Myocyte (in vitro differentiated cells): ENCODE measurements around the gene EARS2. TPM values are rescaled to one million over a fixed set of nuclear protein-coding genes. Genes with fewer than 3 reads are reported as not detected.

Experiments used
- DNase-seq: peaks from one replicate; pipeline ENCODE4 v3.0.0-alpha.2; 2012; ENCODE audit warnings: low read depth
- total RNA-seq: library from RNA; depleted of rRNA; stranded (reverse); fragments of >200 nt; gene quantifications from 2 replicates; pipeline ENCODE4 v1.2.3, GENCODE V29; 2014

EARS2 gene
- total RNA-seq, 1 donor from 2014 or later = 50.0 TPM

DNA sequence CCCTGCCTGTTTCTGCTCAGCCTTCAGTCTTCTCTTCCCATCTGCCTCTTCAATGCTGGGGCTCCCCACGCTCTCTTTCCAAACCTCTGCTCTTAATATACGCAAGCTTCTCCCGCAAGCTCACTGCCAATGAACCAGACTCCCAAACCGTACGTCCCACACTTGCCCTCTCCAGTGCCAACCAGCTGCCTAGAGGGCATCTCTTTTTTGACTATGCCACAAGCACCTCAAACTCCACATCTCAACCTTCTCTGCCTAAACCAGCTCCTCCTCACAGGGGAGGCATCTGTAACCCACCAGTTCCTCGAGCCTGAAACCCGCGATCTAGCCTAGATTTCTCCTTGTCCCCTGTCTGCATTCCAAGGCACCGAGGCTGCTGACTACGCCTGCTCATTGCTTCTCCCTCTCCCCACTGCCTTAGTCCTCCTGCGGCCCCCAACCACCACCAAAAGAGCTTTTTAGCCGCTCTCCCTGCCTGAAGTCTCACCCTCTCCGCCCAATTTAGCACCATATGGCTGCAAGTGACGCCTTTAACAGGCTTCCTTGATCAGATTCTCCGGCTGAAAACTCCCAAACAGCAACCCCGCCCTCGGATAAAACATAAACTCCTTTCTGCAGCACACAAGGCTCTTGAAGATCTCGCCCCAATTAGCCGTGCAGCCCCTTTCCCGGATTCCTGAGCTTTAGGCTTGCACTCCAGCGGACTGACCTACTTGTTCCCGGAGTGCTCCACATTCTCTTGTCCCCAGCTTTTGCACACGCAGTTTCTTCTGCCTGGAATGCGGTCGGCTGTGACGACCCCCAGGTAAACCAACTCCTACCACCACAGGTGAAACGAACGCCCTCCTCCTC, 48.3 kb downstream of the EARS2 start:
- DNase-seq = no peak

DNA sequence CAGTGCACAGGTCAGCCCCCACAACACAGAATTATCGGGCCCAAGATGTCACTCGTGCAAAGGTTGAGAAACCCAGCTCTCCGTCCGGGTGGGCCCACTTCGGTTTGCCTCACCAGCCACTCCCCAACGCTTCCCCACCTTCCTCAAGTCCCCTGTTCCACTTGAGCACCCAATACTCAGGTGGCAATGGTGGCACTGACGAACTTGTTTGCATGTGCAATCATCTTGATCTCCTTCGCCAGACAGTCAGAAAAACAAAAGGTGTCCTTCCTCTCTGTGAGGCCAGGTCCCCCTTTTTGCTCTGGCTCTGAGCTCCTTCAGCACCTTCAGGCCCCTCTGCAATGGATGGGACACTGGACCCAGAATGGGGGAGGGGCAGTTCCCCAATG, 50.5 kb downstream of the EARS2 start:
- no peak for DNase-seq

DNA sequence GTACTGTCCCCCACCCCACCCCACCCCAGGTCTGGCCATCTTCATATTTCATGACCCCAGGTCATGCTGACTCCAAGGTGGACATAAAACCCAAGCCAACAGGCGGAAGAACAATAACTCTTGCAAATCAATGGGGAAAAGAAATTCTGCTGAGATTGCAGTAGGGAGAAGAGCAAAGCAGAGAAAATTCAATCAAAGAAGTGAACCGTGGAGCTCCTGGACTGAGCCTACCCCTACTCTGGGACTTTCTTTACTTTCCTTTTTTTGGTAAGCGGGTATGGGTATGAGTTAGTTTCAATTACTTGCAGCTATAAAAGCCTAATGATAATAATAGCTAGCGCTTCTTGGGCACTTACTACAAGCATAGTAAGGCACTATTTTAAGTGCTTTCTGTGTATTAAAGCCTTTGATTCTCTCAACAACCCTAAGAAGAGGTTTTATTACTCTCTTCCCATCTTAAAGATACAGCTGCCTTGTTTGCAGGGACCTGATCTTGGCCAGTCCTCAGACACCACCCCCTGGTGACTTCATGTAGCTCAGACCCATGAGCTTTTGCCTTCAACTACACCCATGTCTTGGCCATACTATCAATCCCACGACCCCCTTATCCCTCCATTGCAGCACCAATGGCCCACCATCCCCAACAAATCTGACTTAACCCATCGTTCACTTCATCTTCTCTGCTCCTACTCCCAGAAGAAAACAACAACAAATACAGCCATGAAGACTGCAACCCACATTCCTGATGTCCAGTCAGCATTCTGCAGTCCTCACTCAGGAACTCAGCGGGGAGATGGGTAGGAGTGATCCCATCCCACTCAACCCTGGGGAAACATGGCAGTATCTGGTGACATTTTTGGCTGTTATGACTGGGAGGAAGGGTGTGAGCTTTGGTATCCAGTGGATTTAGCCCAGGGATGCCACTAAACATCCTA, 51.2 kb downstream of the EARS2 start:
- DNase-seq = no peak

DNA sequence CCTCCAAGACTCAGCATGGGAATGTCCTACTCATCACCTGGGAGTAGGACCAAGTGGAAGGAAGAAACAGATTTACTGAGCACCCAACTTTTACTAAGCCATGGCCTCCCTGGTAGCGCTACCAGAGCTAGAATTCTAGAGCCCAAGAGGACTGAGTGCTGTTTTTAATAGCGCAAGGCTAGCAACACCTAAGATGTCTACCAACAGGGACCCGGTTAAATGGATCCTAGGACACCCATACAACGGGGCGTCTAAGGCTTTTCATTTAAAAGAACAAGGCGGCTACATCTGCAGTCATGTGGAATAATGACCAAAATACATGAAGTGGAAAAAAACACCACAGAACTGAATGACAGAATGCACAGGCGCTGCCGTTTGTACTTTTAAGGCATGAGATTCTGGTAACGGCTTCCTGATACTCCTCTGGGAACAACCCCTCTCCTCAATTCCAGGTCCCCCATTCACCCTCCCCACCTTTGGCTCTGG, 51.9 kb downstream of the EARS2 start:
- no peak for DNase-seq

DNA sequence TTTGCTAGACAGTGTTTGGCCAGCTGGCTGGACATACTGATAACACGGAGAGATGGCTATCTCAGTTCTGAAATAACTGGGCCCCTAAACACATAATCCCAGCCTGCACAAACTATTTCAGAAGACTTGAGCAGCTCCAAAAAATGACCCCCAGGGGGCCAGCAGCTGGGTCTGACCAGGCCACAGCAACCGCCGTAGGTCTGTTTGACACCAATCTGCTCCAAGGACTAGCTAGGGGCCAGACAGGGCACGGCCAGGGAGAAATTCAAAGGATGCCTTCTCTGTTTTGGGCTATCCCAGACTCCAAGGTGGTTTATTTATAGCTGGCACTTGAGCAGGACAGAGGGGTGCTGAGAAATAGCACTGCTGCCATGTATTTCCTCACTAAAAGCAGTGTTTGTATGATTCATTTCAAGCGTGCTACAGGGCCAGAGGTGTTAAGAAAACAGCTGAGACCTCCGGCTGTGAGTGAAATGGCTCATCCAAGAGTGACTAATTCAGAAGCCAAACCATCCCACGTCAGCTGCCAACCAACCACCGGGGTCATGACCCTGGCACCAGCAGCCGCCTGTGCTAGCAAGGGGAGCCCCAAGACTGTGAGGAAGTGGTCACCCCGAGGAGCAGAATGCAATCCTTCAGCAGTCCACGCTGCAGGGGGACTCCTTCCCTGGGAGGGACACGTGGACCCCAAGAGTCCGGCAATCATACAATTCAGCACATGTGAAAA, 52.5 kb downstream of the EARS2 start:
- peak; percentile 99 for DNase-seq

DNA sequence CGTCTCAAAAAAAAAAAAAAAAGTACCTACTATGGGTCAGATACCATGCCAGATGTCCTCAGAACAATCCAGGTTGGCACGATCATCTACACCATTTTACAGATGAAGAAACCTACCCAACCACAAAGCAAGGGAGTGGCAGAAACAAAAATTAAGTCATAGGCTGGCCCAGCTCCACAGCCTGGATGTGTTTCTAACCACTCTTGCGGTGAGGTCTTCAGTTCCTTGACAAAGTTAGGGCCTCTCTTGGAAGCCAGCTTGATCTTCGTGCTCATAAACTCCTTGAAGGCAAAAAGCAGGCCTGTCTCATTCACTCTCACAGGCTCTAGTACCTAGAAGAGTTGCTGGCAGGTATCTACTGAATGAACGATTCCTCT, 53.1 kb downstream of the EARS2 start:
- peak; percentile 91 for DNase-seq

DNA sequence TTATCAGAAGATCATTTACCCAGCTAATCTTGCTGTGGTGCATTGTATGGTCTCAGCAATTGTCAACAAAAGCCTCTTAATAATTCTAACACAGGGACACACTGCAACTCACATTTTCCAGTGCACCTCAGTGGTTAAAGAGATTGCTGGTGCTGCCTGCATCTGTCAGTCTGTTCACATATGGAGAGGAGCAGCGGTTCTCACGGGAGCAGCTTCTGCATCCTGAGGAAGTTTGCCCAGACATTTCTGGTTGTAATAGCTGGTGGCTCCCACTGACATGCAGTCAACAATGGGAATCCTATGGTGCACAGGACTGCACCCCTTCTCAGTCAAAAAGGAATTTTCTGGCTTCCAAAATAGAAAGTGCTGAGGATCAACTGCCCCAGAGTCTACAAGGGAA, 54.7 kb downstream of the EARS2 start:
- no peak for DNase-seq

DNA sequence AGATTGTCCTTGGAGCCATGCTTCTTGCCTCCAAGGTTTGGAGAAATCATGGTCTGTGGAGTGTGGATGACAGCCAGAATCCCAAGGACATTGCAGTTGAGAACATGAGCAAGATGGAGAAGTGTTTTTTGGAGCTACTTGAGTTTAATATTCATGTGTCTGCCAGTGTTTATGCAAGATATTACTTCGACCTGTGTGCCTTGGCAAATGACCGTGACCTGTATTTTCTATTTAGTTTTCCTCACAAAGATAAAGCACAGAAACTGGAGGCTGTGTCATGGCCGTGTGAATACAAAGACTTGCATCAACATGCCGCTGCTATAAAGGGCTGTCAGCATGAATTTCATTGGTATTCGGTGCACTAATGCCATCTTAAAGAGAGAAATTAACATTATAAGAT, 55.9 kb downstream of the EARS2 start:
- no peak for DNase-seq

DNA sequence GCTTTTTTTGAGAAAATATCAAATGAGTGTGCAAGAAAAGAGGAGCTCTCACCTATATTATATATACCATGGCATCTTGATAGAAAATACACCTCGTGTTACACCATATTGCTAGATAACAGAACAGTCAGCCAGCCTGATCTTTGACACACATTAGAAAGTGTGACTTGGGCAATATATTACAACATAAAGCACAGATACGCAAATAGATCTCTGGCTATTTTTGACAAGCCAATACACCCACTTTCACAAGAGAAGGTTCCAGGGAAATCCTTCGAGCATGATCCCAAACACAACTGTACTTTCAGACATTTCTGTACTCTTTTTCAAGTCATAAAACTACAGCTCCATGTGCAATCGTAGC, 56.3 kb downstream of the EARS2 start:
- no peak for DNase-seq

DNA sequence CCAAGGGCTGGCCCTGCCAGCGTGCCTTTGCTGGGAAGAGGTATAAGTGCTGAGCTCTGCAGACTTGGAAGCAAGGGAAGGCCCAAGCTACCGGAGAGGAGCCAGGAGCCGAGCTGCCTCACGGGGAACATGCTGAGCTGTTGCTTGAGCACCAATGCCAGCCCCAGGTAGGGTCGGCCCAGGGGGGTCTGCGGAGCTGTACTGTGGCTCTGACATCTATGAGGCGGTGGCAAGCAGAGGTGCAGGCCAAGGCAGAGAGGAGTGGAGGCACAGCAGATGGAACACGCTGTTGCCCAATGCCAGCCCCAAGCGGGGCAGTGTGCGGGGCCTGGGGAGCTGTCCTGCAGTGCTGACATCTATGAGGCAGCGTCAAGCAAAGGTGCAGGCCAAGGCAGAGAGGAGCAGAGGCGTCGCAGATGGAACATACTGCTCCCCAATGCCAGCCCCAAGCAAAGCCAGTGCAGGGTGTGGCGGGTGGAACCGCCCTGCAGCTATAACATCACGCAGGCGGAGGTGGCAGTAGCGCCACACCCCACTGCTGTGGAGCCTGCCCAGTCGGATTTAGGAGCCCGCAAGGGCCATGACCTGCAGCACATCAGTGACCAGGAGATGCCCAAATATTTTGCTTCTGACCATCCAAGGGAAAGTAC, 56.8 kb downstream of the EARS2 start:
- no peak for DNase-seq

DNA sequence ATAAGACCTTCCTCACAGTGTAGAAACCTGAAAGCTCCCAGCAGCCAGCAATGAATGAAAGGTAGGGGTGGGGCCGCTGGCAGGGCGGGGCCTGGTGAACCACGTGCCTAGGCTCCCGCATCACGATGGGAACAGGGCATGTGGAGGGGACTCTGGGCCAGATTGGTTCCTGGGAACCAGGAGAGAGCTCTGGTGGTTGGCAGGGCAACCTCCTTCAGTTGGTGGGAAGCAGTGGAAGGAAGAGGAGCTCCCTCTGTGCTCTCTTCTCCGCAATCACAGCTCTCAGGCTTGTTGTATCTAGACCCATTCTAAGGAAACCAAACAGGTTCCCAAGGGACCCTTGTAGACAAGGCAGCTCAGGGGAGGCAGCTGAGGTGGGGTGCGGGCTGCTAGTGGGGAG, 57.3 kb downstream of the EARS2 start:
- no peak for DNase-seq

DNA sequence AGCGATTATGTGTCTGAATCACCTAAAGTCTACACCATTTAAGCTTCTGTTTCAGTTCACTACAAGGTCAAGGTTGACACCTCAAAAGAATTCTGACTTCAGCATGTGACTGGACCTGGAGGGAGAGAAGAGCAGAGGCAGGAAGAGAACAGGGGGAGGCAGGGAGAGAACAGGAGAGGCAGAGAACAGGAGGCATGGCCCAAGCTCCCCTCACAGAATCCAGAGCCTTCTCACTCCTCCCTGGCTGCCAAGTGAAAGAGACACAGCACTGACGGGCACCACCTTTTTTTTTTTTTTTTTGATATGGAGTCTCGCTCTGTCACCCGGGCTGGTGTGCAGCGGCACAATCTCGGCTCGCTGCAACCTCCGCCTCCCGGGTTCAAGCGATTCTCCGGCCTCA, 58.3 kb downstream of the EARS2 start:
- no peak for DNase-seq

DNA sequence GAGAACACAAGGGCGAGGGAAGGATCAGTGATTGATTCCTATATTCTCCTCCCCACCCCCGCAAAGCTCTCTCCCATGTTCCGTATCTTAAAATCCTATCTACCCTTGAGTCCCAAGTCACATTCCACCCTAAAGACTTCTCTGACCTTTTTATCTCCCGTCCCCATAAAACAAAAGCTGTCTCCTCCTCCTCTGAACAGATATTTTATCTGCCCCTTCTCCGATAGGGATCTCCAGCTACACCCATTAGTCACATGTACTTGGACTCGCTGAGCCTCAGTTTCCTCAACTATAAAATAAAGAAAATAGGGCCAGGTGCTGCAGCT, 59.6 kb downstream of the EARS2 start:
- DNase-seq = no peak

DNA sequence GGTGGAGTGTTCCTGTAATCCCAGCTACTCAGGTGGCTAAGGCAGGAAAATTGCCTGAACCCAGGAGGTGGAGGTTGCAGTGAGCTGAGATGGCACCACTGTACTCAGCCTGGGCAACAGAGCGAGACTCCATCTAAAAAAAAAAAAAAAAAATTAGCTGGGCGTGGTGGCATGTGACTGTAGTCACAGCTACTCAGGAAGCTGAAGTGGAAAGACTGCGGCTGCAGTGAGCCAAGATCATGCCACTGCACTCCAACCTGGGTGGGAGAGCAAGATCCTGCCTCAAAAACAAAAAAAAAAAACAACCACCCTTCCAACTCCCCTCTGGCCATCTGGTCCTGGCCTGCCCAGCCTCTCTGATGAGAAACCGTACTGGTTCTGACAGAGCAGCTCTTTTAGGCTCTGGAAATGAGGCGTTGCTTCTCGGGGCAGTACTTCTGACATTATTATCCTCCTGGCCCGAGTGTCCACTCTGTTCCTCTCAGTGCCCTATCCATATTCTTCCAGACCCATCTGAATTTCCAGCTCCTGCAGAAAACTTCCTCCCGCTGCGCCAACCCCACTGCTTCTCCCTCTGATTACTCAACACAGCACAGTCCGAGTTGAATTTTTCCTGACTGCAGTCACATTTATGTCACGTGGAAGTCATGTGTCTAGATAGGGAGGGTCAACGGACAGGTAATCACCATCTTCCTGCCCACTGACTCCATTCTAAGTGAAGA, 60.2 kb downstream of the EARS2 start:
- DNase-seq = no peak

DNA sequence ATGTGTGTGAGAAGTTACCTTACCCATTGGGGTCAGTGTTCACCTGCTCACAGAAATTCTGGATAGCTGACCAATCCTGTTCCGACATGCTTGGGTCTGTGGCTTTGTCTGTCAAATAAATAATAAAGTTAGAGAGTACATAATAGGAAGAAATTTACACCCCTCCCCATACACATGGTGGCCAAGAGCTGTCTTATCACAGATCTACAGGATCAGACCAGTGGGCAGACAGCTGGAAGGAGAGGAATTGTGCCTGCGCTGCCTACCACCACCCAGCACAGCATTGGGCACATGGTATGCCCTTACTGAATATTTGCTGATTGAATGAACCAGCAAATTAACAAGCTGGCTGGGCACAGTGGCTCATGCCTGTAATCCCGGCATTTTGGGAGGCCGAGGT, 61.5 kb downstream of the EARS2 start:
- DNase-seq = no peak

DNA sequence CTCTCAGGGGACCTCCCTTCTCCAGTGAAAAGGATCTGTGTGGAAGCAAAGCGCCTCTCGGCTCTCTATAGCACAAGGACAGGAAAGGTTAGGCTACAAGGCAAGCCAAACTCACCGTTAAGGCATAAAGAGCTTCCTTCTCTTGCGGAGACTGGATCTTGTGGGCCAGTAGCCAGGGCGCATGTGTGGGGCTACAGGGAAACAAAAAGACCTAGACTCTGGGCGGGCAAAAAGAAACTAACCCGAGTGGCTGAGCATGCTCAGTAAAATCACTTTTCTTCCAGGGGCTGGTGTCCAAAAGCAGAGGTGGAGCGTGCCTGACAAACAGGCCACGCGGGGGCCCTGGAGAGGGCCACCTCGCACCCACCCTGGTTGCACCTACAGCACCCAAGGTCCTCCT, 63.0 kb downstream of the EARS2 start:
- no peak for DNase-seq

DNA sequence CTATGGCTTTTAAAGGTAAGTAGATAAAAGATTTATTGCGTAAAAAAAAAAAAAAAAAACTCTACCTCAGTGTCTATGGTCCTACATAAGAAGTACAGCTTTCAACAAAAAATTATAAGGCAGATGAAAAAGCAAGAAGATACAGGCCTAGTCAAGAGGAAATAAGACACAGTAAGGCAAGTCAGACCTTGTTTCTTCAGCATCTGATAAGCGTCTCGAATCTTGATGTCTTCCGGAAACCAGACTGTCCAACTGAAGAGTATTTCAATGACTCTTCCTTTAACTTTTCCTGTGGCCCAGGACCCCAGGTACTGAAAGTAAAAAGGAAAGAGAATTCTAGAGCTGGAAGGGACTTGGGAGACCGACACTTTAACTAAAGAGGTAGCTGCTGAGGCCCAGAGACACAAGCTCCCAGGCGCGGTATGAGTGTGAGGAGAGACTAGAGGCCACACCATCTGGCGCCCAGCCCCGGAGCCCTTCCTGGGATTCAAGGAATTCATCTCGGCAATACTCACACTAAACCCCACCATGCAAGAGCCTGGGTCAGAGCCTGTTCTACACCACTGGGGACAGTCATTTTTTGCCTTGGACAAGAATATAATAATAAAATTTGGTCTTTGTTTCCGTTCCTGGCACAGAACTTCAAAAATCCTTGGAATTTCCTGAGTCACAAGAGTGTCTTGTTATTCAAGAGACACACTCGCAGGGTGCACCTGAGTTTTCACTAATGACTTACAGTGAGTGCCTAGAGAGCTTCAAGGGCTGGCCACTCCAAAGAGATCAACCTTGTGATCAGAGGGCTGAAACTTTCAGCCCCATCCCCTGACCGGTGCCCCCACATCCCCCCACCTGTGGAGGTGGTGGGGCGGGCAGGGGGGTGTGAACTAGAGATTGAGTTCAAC, 65.4 kb downstream of the EARS2 start:
- DNase-seq = no peak

DNA sequence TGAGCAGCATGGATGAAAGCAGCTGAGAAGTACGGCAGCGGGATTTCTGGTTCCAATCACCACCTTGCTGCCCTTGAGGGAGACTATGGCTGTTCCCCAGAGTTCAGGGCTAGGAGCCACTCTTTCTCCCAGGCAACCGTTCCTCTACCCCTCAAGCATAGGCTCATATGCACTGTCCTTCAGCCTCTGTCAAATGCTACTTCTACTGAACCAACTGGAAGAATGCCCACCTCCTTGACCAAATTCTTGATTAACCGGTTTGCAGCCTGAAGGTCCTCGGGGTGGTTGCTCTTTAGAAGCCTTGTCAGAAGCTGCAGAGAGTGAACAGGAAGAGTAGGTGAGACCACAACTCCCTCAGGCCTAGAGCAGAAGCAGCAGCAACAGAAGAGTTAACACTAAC, 70.7 kb downstream of the EARS2 start:
- no peak for DNase-seq

DNA sequence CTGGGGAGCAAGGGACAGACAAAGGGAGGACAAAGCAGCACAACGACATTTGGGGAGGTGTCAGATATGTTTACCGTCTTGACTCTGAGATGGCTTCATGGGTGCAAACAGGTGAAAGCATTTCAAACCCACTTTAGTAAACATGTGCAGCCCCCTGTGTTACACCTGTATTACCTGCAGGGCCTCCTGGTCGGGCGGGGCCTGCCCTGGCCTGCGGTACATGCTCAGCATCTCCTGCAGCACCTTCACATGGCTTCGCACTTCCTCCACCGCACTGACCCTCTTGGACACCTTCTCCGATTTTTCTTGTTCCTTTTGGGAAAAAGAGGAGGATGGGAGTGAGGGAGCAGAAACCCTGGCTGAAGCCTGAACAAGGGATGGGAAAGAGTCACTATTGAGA, 71.3 kb downstream of the EARS2 start:
- no peak for DNase-seq

DNA sequence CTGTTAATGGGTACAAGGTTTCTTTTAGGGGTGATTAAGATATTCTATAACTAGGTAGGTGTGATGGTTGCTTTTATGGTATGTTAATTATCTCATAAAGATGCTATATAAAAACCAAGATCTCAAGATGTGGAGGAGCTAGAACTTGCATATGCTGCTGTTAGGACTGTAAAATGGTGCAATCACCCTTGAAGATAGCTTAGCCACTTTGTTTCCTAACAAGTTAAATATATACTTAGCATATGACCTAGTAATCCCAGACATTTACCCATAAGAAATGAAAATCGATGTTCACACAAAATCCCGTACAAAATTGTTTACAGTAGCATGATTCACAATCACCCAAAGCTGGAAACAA, 71.9 kb downstream of the EARS2 start:
- DNase-seq = no peak
